ENCODE results near the gene DDIT4. TPM values are rescaled to one million over a fixed set of nuclear protein-coding genes. Genes with fewer than 3 reads are reported as not detected.

DDIT4 gene
- total and polyA plus RNA-seq, 9 of the 15 experiments (the other 6 are each of a cell fraction or from before 2014, with no cell fraction given): 8.2 to 675 (median 159) TPM

GRCh38 chr10:72320676-72321247, 47.0 kb downstream of the DDIT4 start (continued):
- TF ChIP-seq ETS1 (conservative IDR thresholded peaks at IDR 0.05; ENCODE audit: control insufficient read depth, low read depth, low read length) (peak; percentile 98), HMBOX1 (IDR thresholded peaks at IDR 0.05) (peak; percentile 97), ZFP30 (CRISPR knock-in tag; IDR thresholded peaks at IDR 0.05; ENCODE audit: borderline replicate concordance) (no peak), ZNF398 (CRISPR knock-in tag; IDR thresholded peaks at IDR 0.05) (no peak), STAT5A (IDR thresholded peaks at IDR 0.05; ENCODE audit: borderline replicate concordance, low read length) (peak; percentile 97), HDGF (IDR thresholded peaks at IDR 0.05) (peak; percentile 49; the same call in 1 of the 2 replicates), HDAC1 (IDR thresholded peaks at IDR 0.05) (peak; percentile 25 to 95; a peak in 1 of 4 replicates), BRF1 (IDR thresholded peaks at IDR 0.05; ENCODE audit: borderline replicate concordance, extremely low read depth, insufficient read length) (no peak), SMARCB1 (IDR thresholded peaks at IDR 0.05; ENCODE audit: insufficient read length, low read depth) (peak; percentile 1), ZFPM2 (CRISPR knock-in tag; IDR thresholded peaks at IDR 0.05) (peak; percentile 72; the same call in 1 of the 2 replicates), FOXK1 (CRISPR knock-in tag; IDR thresholded peaks at IDR 0.05; ENCODE audit: borderline replicate concordance) (peak; percentile 79; the same call in 1 of the 2 replicates), E2F3 (CRISPR knock-in tag; IDR thresholded peaks at IDR 0.05) (peak; percentile 24; the same call in 1 of the 2 replicates), TARDBP (IDR thresholded peaks at IDR 0.05) (peak; percentile 96), HNRNPUL1 (IDR thresholded peaks at IDR 0.05; ENCODE audit: low read length) (no peak), LCOR (CRISPR knock-in tag; IDR thresholded peaks at IDR 0.05) (peak; percentile 99), RNF2 (IDR thresholded peaks at IDR 0.05) (peak; percentile 100), SAP30 (IDR thresholded peaks at IDR 0.05; ENCODE audit: borderline replicate concordance, insufficient read depth, low read depth, low read length, poor library complexity, severe bottlenecking) (no peak), JUNB (CRISPR knock-in tag; conservative IDR thresholded peaks at IDR 0.05) (peak; percentile 72)
- TF ChIP-seq, protein P1, sequence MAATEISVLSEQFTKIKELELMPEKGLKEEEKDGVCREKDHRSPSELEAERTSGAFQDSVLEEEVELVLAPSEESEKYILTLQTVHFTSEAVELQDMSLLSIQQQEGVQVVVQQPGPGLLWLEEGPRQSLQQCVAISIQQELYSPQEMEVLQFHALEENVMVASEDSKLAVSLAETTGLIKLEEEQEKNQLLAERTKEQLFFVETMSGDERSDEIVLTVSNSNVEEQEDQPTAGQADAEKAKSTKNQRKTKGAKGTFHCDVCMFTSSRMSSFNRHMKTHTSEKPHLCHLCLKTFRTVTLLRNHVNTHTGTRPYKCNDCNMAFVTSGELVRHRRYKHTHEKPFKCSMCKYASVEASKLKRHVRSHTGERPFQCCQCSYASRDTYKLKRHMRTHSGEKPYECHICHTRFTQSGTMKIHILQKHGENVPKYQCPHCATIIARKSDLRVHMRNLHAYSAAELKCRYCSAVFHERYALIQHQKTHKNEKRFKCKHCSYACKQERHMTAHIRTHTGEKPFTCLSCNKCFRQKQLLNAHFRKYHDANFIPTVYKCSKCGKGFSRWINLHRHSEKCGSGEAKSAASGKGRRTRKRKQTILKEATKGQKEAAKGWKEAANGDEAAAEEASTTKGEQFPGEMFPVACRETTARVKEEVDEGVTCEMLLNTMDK (IDR thresholded peaks at IDR 0.05; ENCODE audit: borderline replicate concordance, insufficient read depth, low read depth, low read length, poor library complexity, severe bottlenecking): no peak
- TF ChIP-seq, protein P2, sequence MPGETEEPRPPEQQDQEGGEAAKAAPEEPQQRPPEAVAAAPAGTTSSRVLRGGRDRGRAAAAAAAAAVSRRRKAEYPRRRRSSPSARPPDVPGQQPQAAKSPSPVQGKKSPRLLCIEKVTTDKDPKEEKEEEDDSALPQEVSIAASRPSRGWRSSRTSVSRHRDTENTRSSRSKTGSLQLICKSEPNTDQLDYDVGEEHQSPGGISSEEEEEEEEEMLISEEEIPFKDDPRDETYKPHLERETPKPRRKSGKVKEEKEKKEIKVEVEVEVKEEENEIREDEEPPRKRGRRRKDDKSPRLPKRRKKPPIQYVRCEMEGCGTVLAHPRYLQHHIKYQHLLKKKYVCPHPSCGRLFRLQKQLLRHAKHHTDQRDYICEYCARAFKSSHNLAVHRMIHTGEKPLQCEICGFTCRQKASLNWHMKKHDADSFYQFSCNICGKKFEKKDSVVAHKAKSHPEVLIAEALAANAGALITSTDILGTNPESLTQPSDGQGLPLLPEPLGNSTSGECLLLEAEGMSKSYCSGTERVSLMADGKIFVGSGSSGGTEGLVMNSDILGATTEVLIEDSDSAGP (CRISPR knock-in tag; IDR thresholded peaks at IDR 0.05): no peak
